PC-9 (cell line): ENCODE results near the gene NDST1. TPM values are rescaled to one million over a fixed set of nuclear protein-coding genes. Genes with fewer than 3 reads are reported as not detected.

ENCODE experiments used
- BruUV-seq: library from RNA; stranded (reverse); fragments of 400-500 nt; replicated peaks from 2 replicates; lab custom pipeline; 2021; lab: Mats Ljungman, UMichigan
- CTCF ChIA-PET: fragments of 300-600 bp; sonication (Branson Sonifier 250); formaldehyde crosslinking; loops from one replicate; lab custom pipeline; 2022; ENCODE audit warnings: antibody characterized with exemption; lab: Charles Lee
- POLR2A ChIA-PET: fragments of 300-600 bp; sonication (Branson Sonifier 250); formaldehyde crosslinking; loops from one replicate; lab custom pipeline; 2022; ENCODE audit warnings: antibody characterized with exemption; ENCODE audit not compliant: unreplicated experiment; lab: Charles Lee
- DNase-seq, 2 experiments: peaks; one replicate each; pipeline versions ENCODE4 v3.0.0 to v3.0.0-alpha.2; 2015 to 2022; ENCODE audit warnings: mixed read lengths in 1 of 2
- H2AFZ ChIP-seq: fragments of 200-600 bp; sonication (generic); 2 replicates; pipeline ENCODE4 v1.8.1; 2017; ENCODE audit warnings: antibody characterized with exemption
- H3F3A ChIP-seq: fragments of 200-600 bp; sonication (generic); 2 replicates; pipeline ENCODE4 v1.8.1; 2017; ENCODE audit warnings: antibody characterized with exemption, mild to moderate bottlenecking, low read depth; ENCODE audit not compliant: insufficient read depth
- H3K27ac ChIP-seq: fragments of 200-600 bp; sonication (generic); 2 replicates; pipeline ENCODE4 v1.6.1; 2016; ENCODE audit warnings: mixed run types
- H3K27me3 ChIP-seq: fragments of 200-600 bp; sonication (generic); 2 replicates; pipeline ENCODE4 v1.6.1; 2016; ENCODE audit warnings: low read depth, mixed run types; ENCODE audit not compliant: insufficient read depth
- H3K36me3 ChIP-seq: fragments of 200-600 bp; sonication (generic); 2 replicates; pipeline ENCODE4 v1.6.1; 2016; ENCODE audit warnings: low read depth, mixed run types
- H3K4me1 ChIP-seq: fragments of 200-600 bp; sonication (generic); replicated peaks from 2 replicates; pipeline ENCODE4 v1.6.1; 2016; ENCODE audit warnings: mixed run types; ENCODE audit not compliant: insufficient read depth
- H3K4me2 ChIP-seq: fragments of 200-600 bp; sonication (generic); 2 replicates; pipeline ENCODE4 v1.6.1; 2017; ENCODE audit warnings: mixed run types
- H3K4me3 ChIP-seq: fragments of 200-600 bp; sonication (generic); 2 replicates; pipeline ENCODE4 v1.6.1; 2016; ENCODE audit warnings: mixed run types
- H3K79me2 ChIP-seq: fragments of 200-600 bp; sonication (generic); 2 replicates; pipeline ENCODE4 v1.6.1; 2017; ENCODE audit warnings: low read depth, mixed run types
- H3K9me2 ChIP-seq: fragments of 200-600 bp; sonication (generic); 2 replicates; pipeline ENCODE4 v1.8.1; 2017; ENCODE audit warnings: mild to moderate bottlenecking; ENCODE audit not compliant: insufficient read depth
- H3K9me3 ChIP-seq: fragments of 200-600 bp; sonication (generic); 2 replicates; pipeline ENCODE4 v1.8.1; 2016; ENCODE audit warnings: low read depth; ENCODE audit not compliant: insufficient read depth
- H4K20me1 ChIP-seq: fragments of 200-600 bp; sonication (generic); 2 replicates; pipeline ENCODE4 v1.8.1; 2017; ENCODE audit not compliant: insufficient read depth
- EZH2 ChIP-seq: fragments of 200-600 bp; sonication (generic); IDR thresholded peaks from 2 replicates; pipeline ENCODE4 v1.8.0; 2017; ENCODE audit warnings: antibody characterized with exemption, low read depth
- intact Hi-C: fragments of 100-400 bp; cut with micrococcal nuclease; formaldehyde crosslinking; loops from one replicate; pipeline ENCODE4 v1.10.0; 2022; ENCODE audit not compliant: unreplicated experiment
- total RNA-seq: library from RNA; stranded (reverse); gene quantifications from 2 replicates; pipeline ENCODE4 v1.2.3, GENCODE V29; 2021
- TF ChIP-seq, protein P1 (sequence below): fragments of 200-600 bp; sonication (generic); conservative IDR thresholded peaks from 2 replicates; pipeline ENCODE4 v1.6.1; 2017; ENCODE audit warnings: mixed run types, antibody characterized with exemption, mild to moderate bottlenecking, moderate library complexity

Gene NDST1
- total RNA-seq, 1 experiment from 2014 or later: 94.3 TPM

DNA sequence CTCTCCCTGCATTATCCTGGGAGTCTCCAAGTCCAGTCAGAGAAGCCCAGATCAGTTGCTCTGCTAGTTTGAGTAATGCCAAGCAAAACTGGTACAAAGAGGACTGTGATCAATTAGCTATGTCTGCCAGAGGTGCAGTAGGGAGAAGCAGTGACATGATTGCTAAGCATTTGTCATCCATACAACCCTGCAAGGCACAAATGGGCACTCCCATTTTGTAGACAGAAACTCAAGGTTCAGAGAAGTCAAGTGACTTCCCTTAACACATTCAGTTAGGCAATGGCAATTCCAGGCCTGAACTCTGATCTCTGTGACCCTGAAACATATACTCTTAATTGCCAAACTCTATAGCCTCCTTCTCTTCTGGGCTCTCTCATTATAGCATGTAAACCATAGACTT lies 34.0 kb downstream of the NDST1 start:
- ChIA-PET CTCF (interaction anchor here (1.1 kb wide), 1 partner anchor 51 kb away, joined by 3 read pairs; no protein-coding TSS in a partner anchor), POLR2A (no interaction called here)
- Histone ChIP-seq H2AFZ (no peak overlapping the region), H3K4me1 (no peaks in the 10 kb centered on the region), H3K9me2 (no peaks in the 10 kb centered on the region), H3K36me3 (peaks cover 13% of the 10 kb centered on the region; the same call in 1 of the 2 replicates), H3K27ac (no peak overlapping the region), H4K20me1 (no peaks in the 10 kb centered on the region; the same call in 1 of the 2 replicates), H3K27me3 (no peaks in the 10 kb centered on the region), H3F3A (peaks cover 10% of the 10 kb centered on the region; the same call in 1 of the 2 replicates), H3K4me3 (no peak overlapping the region), H3K79me2 (no peaks in the 10 kb centered on the region), H3K4me2 (no peak overlapping the region), H3K9me3 (no peaks in the 10 kb centered on the region)
- intact Hi-C loops: loop anchor here (2.0 kb wide), 1 partner anchor 49 kb away; no protein-coding TSS in a partner anchor
- no TSS peak for BruUV-seq
- no peak for TF ChIP-seq EZH2
- TF ChIP-seq, protein P1, sequence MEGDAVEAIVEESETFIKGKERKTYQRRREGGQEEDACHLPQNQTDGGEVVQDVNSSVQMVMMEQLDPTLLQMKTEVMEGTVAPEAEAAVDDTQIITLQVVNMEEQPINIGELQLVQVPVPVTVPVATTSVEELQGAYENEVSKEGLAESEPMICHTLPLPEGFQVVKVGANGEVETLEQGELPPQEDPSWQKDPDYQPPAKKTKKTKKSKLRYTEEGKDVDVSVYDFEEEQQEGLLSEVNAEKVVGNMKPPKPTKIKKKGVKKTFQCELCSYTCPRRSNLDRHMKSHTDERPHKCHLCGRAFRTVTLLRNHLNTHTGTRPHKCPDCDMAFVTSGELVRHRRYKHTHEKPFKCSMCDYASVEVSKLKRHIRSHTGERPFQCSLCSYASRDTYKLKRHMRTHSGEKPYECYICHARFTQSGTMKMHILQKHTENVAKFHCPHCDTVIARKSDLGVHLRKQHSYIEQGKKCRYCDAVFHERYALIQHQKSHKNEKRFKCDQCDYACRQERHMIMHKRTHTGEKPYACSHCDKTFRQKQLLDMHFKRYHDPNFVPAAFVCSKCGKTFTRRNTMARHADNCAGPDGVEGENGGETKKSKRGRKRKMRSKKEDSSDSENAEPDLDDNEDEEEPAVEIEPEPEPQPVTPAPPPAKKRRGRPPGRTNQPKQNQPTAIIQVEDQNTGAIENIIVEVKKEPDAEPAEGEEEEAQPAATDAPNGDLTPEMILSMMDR: no peak
- DNase-seq: no peak

- Histone ChIP-seq H2AFZ (no peak overlapping the region), H3K9me2 (no peaks in the 10 kb centered on the region), H3K79me2 (no peaks in the 10 kb centered on the region), H3K4me1 (no peaks in the 10 kb centered on the region), H3K4me2 (no peak overlapping the region), H4K20me1 (no peaks in the 10 kb centered on the region; the same call in 1 of the 2 replicates), H3F3A (peaks cover 10% of the 10 kb centered on the region; the same call in 1 of the 2 replicates), H3K27ac (no peak overlapping the region), H3K27me3 (no peaks in the 10 kb centered on the region), H3K4me3 (no peak overlapping the region), H3K9me3 (no peaks in the 10 kb centered on the region), H3K36me3 (peaks cover 13% of the 10 kb centered on the region; the same call in 1 of the 2 replicates)
- no TSS peak for BruUV-seq
- TF ChIP-seq, protein P1: no peak
- no peak for TF ChIP-seq EZH2
- no peak for DNase-seq
- intact Hi-C loops: no loop called here
- CTCF ChIA-PET: interaction anchor here (0.8 kb wide), 1 partner anchor 84 kb away, joined by 3 read pairs; no protein-coding TSS in a partner anchor
- POLR2A ChIA-PET: no interaction called here
These were observed 35.1 kb downstream of the NDST1 start for GRCh38 chr5:150542933-150543445.

DNA sequence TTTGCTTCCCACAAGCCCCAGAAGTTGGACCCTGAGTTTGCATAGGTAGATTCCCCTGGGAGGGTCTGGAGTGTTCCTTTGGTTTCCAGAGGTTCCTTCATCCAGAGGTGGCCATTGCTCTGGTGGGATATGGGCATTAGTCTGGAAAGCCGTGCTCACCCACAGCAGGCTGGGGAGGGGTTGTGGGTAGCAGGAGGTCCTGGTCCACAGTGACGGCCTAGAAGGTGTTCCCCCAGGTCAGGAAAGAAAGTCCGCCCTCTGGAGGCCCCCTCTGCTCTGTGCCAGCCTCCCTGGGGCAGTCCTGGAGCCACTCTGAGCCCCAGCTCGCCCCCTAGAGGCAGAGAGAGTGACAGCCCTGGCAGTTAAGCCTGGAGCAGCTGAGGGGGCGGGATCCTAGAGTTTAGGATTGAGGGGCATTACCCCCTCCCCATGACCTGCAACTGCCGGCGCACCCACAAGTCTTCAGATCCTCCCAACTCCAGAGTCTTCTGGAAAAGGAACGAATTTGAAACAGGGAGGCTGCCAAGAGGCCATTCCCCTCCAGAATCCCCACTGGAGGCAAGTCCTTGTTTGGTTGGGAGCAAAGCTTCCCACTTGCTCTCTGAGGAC lies 36.8 kb downstream of the NDST1 start:
- Histone ChIP-seq H3K9me3 (no peaks in the 10 kb centered on the region), H3K9me2 (no peaks in the 10 kb centered on the region), H3K79me2 (no peaks in the 10 kb centered on the region), H3K4me3 (no peak overlapping the region), H4K20me1 (no peaks in the 10 kb centered on the region; the same call in 1 of the 2 replicates), H2AFZ (no peak overlapping the region), H3K4me1 (no peaks in the 10 kb centered on the region), H3F3A (peaks cover 10% of the 10 kb centered on the region; the same call in 1 of the 2 replicates), H3K27me3 (no peaks in the 10 kb centered on the region), H3K36me3 (peaks cover 8% of the 10 kb centered on the region; the same call in 1 of the 2 replicates), H3K4me2 (no peak overlapping the region), H3K27ac (no peak overlapping the region)
- ChIA-PET POLR2A (no interaction called here), CTCF (interaction anchor here (1.0 kb wide), 1 partner anchor 107 kb away, joined by 7 read pairs; no protein-coding TSS in a partner anchor)
- no TSS peak for BruUV-seq
- no peak for TF ChIP-seq EZH2
- TF ChIP-seq, protein P1: peak; percentile 87
- intact Hi-C loops: loop anchor here (1.0 kb wide), 1 partner anchor 85 kb away; no protein-coding TSS in a partner anchor
- peak in 1 of 2 experiments; percentile 63 for DNase-seq
